Right hindlimb (tissue), 1 donor: Measurements from ENCODE around the gene GIMAP5.
"Not testable (repeated sequence)": the region's sequence is repeated elsewhere in the genome, so short reads cannot be mapped to it uniquely, and the experiment has no call there.

Source experiments
- DNase-seq: peaks from one replicate; pipeline ENCODE4 v3.0.0-alpha.2; 2018

GIMAP5 gene

GRCh38 chr7:150735596-150736358 is 1.4 kb upstream of the GIMAP5 start:
- no peak for DNase-seq

GRCh38 chr7:150736864-150737263 is 354 bp upstream of the GIMAP5 start:
- no peak for DNase-seq

- DNase-seq, result no peak
These were observed 874 bp downstream of the GIMAP5 start for GRCh38 chr7:150738092-150738491.

- DNase-seq, result no peak
These were observed 1.4 kb downstream of the GIMAP5 start for GRCh38 chr7:150738591-150739001.

GRCh38 chr7:150739033-150739432 is 1.8 kb downstream of the GIMAP5 start:
- DNase-seq, result no peak

- DNase-seq, result no peak
These were observed 2.8 kb downstream of the GIMAP5 start for GRCh38 chr7:150740053-150740452.

GRCh38 chr7:150742286-150742968 is 5.2 kb downstream of the GIMAP5 start:
- no peak for DNase-seq

- DNase-seq, result no peak
These were observed 6.9 kb downstream of the GIMAP5 start for GRCh38 chr7:150744041-150744656.

GRCh38 chr7:150745086-150745485 is 7.9 kb downstream of the GIMAP5 start:
- DNase-seq, result no peak

GRCh38 chr7:150745876-150746275 is 8.7 kb downstream of the GIMAP5 start:
- DNase-seq, result no peak

GRCh38 chr7:150746921-150747320 is 9.7 kb downstream of the GIMAP5 start:
- no peak for DNase-seq

GRCh38 chr7:150748376-150748775 is 11.2 kb downstream of the GIMAP5 start:
- DNase-seq, result no peak

GRCh38 chr7:150751702-150752101 is 14.5 kb downstream of the GIMAP5 start:
- no peak for DNase-seq

GRCh38 chr7:150753239-150753638 is 16.0 kb downstream of the GIMAP5 start:
- no peak for DNase-seq

- no peak for DNase-seq
These were observed 16.8 kb downstream of the GIMAP5 start for GRCh38 chr7:150753826-150754603.

GRCh38 chr7:150754951-150755350 is 17.7 kb downstream of the GIMAP5 start:
- no peak for DNase-seq

GRCh38 chr7:150755473-150756099 is 18.4 kb downstream of the GIMAP5 start:
- DNase-seq, result no peak

- DNase-seq, result no peak
These were observed 18.9 kb downstream of the GIMAP5 start for GRCh38 chr7:150756166-150756565.

GRCh38 chr7:150756858-150757257 is 19.6 kb downstream of the GIMAP5 start:
- no peak for DNase-seq

GRCh38 chr7:150759479-150759878 is 22.3 kb downstream of the GIMAP5 start:
- DNase-seq, result no peak

GRCh38 chr7:150766334-150766709 is 29.1 kb downstream of the GIMAP5 start:
- DNase-seq, result no peak

- DNase-seq, result no peak
These were observed 32.5 kb downstream of the GIMAP5 start for GRCh38 chr7:150769768-150770167.

GRCh38 chr7:150774131-150774530 is 36.9 kb downstream of the GIMAP5 start:
- not testable (repeated sequence) for DNase-seq
